Thyroid gland (tissue), 4 donors: Measurements from ENCODE around the gene SLC25A21.

Experiments
- CTCF ChIP-seq, 6 experiments: fragments of 200-600 bp in 3 of 6; fragments of 450-650 bp in 3 of 6; sonication (generic) in 3 of 6; IDR thresholded peaks; one replicate each; pipeline ENCODE4 v1.5.1; 2016 to 2019; ENCODE audit warnings: antibody characterized with exemption in 6 of 6, mild to moderate bottlenecking in 2 of 6, inconsistent platforms in 1 of 6, moderate library complexity in 1 of 6
- POLR2A ChIP-seq, 2 donors: fragments of 450-650 bp; IDR thresholded peaks; one replicate each; pipeline ENCODE4 v1.6.1; 2017; ENCODE audit warnings: antibody characterized with exemption in 2 of 2, mild to moderate bottlenecking in 2 of 2, moderate library complexity in 1 of 2

GRCh38 chr14:37203423-37203822 is 31.0 kb upstream of the SLC25A21 start:
- TF ChIP-seq POLR2A (IDR thresholded peaks at IDR 0.05), result no peak
- no peak for TF ChIP-seq CTCF (IDR thresholded peaks at IDR 0.05)
